Measurements from ENCODE around the gene ONECUT2.

Gene ONECUT2

DNA sequence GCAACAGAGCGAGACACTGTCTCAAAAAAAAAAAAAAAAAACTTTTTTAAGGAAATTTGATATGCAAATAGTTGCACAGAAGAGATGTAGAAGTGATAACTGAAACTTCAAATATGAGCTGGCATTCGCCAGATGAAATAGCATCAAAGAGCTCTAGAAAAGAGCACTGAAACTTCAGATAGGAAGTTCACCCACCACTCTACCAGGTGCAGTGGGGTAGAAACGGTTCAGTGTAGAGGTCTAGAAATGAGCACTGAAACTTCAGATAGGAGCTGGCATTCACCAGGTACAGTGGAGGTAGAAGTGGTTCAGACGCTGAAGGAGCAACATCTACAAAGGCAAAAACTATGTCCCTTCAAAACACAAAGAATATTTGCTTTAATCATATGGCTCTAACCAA lies 9.0 kb upstream of the ONECUT2 start:
- no peak overlapping the region for H3K27ac Mint-ChIP-seq
- no peaks in the 10 kb centered on the region for H3K9me3 Mint-ChIP-seq
- no peaks in the 10 kb centered on the region for H3K36me3 Mint-ChIP-seq (ENCODE audit: insufficient read depth)
- no peak overlapping the region for H3K4me3 Mint-ChIP-seq
- no peak for ATAC-seq (replicated peaks)
- DNase-seq, result no peak
- peaks cover 7 to 9% of the 10 kb centered on the region in 2 donors for H3K4me1 Mint-ChIP-seq (ENCODE audit: low read depth in 2 of 2)
- peaks cover 66 to 75% of the 10 kb centered on the region in 2 donors for H3K27me3 Mint-ChIP-seq

DNA sequence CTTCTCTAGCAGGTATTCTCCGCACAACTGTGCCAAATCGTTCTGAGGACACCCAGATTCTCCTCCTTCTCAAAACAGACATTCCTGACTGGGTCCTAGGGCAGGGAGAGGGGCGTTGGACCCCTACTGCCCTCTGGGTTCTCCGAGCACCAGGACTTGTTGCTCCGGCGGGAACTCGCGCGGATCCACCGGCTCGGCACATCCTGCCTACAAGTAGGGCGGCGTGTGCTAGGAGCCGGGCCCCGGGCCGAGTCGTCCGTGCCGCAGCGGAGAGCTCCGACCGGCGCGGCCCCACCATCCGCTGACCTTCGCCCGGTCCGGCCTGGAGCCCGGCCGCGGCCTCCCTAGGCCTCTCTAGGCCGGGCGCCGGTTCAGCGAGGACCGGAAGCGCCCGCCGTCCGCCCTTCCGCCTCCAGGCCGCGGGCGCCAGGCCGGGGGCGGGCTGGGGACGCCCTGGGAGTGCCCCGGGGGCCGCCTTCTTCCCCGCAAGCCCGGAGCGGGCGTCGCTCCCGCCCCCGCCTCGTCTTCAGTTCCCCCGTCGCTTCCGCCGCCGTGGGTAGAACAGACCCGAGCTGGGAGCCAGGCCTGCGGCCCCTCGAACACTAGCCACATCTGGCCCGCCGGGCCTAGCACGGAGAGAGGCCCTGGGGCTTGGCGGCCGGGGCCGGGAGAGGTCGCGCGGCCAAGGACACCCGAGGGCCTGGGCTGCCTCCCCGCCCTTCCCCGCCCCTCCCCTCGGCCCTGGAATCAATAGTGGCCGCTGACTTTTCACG lies 7.6 kb upstream of the ONECUT2 start:
- peak overlapping the region in 1 of 2 donors; percentile 18 for H3K4me3 Mint-ChIP-seq

DNA sequence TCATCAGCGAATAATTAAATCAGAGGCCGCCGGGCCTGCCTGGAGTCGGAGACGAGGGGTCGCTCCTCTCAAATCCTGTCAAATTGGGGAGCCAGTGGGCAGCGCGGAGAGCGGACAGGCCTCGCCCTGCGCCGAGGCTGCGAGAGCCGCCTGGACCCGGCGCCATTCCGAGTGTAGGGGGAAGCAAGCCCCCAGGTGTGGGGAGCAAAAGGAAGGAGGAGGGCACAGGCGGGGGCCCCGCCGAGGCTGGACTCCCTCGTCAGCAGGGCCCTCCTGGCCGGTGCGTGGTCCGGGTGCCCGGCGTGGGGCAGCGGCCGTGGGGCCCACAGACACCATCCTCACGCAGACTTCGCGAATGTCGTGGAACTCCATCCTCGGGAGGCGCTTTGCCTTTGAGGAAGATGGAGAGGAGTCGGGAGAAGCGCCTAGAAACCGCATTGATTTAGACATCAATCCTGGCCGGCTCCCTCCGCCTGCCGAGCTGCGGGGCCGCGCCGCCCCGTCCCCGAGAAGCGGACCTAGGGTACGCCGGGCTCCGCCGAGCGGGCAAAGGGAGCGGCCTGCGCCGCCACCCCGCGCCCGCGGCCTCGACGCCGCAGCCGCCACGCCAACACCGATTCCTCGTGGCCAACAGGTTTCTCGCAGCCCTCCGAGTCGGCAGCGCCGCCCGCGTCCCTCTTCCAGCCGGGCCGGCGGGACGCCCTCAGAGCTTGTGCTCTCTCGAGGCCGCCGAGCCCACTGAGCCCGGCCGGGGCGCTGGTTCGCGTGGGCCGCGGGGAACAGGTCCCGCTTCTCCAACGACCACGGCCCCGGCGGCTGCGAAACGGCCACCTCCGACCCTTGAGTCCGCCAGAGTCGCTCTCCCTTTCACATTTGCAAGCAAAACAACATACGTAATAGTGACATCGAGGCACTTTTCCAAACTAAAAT lies 6.7 kb upstream of the ONECUT2 start:
- Mint-ChIP-seq H3K9me3 (no peaks in the 10 kb centered on the region), H3K27ac (no peak overlapping the region), H3K27me3 (peaks cover 79 to 85% of the 10 kb centered on the region in 2 donors), H3K36me3 (ENCODE audit: insufficient read depth) (no peaks in the 10 kb centered on the region), H3K4me3 (peak overlapping the region; percentile 15 to 18), H3K4me1 (ENCODE audit: low read depth in 2 of 2) (peaks cover 7 to 9% of the 10 kb centered on the region in 2 donors)
- ATAC-seq (replicated peaks) (no peak), DNase-seq (no peak)

More for the DNA sequence above, 7.6 kb upstream of the ONECUT2 start:
- DNase-seq (no peak), ATAC-seq (replicated peaks) (no peak)
- Mint-ChIP-seq H3K4me1 (ENCODE audit: low read depth in 2 of 2) (peaks cover 7 to 9% of the 10 kb centered on the region in 2 donors), H3K27me3 (peaks cover 76 to 82% of the 10 kb centered on the region in 2 donors), H3K36me3 (ENCODE audit: insufficient read depth) (no peaks in the 10 kb centered on the region), H3K9me3 (no peaks in the 10 kb centered on the region), H3K27ac (no peak overlapping the region)

DNA sequence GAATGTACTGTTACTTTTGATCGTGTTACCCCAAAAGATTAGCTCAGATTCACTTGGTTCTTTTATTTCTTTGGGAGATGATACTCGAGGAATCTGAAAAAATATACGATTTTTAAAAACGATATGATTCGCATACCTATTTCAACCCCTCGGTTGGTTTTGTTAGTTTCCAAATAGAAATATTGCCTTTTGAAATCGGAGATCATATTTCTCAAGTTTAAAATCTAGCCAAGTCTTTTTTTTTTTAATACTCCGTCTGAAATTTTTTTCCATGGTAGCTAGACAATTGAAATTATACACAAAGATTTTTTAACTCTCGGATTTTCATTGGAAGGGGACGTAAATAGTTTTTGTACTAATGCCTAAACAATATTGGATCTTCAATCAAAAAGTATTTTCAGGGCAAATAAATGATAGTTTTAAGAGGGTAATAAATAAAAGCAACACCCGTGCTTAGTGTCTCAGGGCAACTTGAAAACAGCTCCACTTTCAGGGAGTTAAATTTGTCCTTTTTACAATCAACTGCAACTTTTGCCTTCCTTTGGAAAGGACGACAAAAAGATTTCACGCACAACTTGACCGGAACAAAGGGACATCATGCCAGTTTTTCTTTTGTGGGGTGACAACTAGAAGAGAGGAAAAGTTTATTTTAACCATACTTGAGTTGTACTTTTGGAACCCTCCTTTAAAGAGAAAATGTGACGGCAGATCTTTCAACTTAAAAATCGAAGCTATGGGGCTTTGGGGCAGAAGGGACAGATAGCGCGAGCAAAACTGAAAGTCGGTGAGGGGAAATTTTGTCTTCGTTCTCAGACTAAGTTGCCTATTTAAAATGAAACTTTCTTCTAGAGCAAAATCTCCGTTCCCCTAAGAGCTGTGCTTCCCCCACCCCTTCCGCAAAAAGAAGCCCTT lies 5.8 kb upstream of the ONECUT2 start:
- H3K27ac Mint-ChIP-seq, result no peak overlapping the region
- no peak for DNase-seq
- H3K4me3 Mint-ChIP-seq, result peak overlapping the region; percentile 33 to 46
- ATAC-seq (replicated peaks), result no peak
- peaks cover 8 to 15% of the 10 kb centered on the region in 2 donors for H3K4me1 Mint-ChIP-seq (ENCODE audit: low read depth in 2 of 2)
- H3K9me3 Mint-ChIP-seq, result no peaks in the 10 kb centered on the region
- H3K36me3 Mint-ChIP-seq (ENCODE audit: insufficient read depth), result no peaks in the 10 kb centered on the region
- peaks cover 85 to 92% of the 10 kb centered on the region in 2 donors for H3K27me3 Mint-ChIP-seq

DNA sequence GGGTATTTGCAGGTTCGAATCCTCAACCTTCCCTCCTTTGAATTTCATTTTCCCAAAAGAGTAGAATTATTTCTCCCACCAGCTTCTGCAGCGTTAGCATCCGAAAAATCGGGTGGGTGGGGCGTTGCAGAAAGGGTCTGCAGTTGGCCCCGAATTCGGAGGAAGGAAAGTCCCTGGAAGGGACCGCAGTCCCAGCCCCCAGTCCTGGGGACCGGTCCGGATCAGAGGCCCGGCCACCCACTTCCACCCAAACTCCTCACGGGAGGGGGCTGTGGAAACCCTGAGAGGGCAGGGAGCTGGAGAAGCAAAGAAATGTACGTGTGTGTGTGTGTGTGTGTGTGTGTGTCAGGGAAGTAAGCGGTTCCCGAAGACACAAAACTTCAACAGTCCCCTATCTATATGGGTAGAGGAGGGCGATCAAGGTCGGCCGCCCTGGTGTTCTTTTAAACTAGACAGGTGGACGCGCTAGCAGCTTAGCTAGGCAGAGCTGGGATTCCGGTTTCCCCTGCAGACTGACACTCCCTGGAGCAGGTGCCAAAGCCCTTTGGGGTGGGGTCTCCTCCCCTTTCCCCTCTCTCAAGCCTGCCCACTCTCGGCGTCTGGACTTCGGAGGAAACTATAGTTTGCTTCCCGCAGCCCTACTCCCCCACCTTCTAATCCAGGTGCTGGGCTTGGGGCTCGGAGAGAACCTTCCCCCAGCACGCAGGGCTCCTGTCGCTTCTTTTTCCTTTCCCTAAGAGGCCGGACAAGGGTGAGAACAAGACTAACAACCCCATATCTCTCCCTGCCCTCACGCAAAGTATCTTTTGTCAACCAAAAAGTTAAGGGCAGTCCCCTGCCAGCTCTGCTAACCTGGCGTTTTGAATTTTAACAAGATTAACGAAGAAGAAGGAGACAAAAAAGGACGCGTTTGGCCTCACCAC lies 4.8 kb upstream of the ONECUT2 start:
- peak overlapping the region in 1 of 2 donors; percentile 46 for H3K4me3 Mint-ChIP-seq
- no peak for ATAC-seq (replicated peaks)

DNA sequence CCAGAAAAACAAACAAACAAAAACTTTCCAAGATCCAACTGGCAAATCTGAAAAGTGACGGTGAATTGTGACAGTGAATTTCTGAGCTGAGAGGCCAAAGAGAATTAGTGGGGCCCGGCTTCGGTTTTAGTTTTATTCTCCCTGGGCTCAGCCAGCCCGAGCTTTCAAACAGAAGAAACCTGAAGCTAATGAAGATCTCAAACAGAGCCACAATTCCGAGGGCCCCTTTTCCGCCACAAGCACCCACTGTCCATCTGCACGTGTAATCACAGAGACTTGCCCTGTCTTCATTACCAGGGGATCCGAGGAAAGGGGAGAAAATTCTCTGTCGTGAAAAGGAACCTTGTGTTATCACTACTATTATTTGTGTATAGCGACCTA lies 4.2 kb upstream of the ONECUT2 start:
- no peak overlapping the region for H3K4me3 Mint-ChIP-seq
- DNase-seq (no peak), ATAC-seq (replicated peaks) (no peak)
- peaks cover 11 to 19% of the 10 kb centered on the region in 2 donors for H3K4me1 Mint-ChIP-seq (ENCODE audit: low read depth in 2 of 2)
- H3K36me3 Mint-ChIP-seq (ENCODE audit: insufficient read depth), result no peaks in the 10 kb centered on the region
- no peak overlapping the region for H3K27ac Mint-ChIP-seq
- H3K27me3 Mint-ChIP-seq, result peaks cover 73 to 84% of the 10 kb centered on the region in 2 donors
- H3K9me3 Mint-ChIP-seq, result no peaks in the 10 kb centered on the region

More for the DNA sequence above, 4.8 kb upstream of the ONECUT2 start:
- Mint-ChIP-seq H3K9me3 (no peaks in the 10 kb centered on the region), H3K36me3 (ENCODE audit: insufficient read depth) (no peaks in the 10 kb centered on the region), H3K27ac (no peak overlapping the region), H3K27me3 (peaks cover 80 to 87% of the 10 kb centered on the region in 2 donors), H3K4me1 (ENCODE audit: low read depth in 2 of 2) (peaks cover 10 to 19% of the 10 kb centered on the region in 2 donors)
- no peak for DNase-seq

DNA sequence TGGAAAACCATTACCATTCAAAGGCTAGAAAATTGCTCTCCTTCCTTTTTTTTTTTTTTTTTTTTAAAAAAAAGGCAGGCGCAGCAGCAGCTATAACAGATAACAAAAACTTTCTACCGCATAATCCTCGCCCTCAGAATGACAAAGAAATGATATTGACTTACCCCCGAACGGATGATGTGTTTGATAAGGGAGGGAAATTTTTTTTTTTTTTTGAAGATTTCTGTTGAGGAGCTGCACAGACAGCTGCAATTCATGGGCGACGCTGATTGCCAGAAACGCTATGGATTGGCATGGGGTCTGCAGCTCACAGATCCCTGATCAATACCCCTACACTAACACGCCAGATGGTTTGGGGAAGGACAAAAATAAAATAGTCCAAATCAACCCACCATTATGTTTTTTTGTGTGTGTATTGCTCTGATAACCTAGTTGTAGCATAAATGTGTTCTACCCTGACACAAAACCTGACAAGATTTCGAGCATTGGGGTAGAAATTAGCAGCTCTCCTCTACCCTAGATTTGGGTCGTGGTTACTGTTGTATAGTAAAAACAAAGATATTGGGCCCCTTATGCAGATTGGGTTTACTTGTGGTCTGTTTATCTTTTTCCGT lies 3.6 kb upstream of the ONECUT2 start:
- DNase-seq (no peak), ATAC-seq (replicated peaks) (no peak)
- Mint-ChIP-seq H3K4me1 (ENCODE audit: low read depth in 2 of 2) (peaks cover 15 to 19% of the 10 kb centered on the region in 2 donors), H3K27me3 (peaks cover 68 to 84% of the 10 kb centered on the region in 2 donors), H3K9me3 (no peaks in the 10 kb centered on the region), H3K27ac (no peak overlapping the region), H3K36me3 (ENCODE audit: insufficient read depth) (no peaks in the 10 kb centered on the region), H3K4me3 (no peak overlapping the region)

DNA sequence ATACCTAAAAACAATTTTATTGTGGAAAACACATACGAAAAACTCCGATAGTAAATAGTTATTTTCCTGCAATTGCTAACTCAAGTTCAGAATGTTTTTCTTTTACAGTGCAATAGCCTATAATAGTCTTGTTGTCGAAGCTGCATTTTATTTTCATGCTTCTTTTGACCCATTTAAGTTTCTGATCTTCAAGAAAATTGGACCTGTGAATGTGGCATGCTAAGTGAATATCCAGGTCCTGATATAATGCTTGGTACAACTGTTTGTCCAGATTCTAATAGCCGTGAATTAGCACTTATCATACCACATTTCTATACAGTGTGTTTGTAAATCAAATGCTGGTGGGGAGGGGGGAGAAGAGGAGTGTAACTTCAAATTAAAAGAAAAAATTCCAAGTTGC lies 3.0 kb upstream of the ONECUT2 start:
- Mint-ChIP-seq H3K4me3 (no peak overlapping the region), H3K36me3 (ENCODE audit: insufficient read depth) (no peaks in the 10 kb centered on the region), H3K9me3 (no peaks in the 10 kb centered on the region), H3K27me3 (peaks cover 68 to 84% of the 10 kb centered on the region in 2 donors), H3K4me1 (ENCODE audit: low read depth in 2 of 2) (peaks cover 15 to 24% of the 10 kb centered on the region in 2 donors), H3K27ac (no peak overlapping the region)
- ATAC-seq (replicated peaks) (no peak), DNase-seq (no peak)

DNA sequence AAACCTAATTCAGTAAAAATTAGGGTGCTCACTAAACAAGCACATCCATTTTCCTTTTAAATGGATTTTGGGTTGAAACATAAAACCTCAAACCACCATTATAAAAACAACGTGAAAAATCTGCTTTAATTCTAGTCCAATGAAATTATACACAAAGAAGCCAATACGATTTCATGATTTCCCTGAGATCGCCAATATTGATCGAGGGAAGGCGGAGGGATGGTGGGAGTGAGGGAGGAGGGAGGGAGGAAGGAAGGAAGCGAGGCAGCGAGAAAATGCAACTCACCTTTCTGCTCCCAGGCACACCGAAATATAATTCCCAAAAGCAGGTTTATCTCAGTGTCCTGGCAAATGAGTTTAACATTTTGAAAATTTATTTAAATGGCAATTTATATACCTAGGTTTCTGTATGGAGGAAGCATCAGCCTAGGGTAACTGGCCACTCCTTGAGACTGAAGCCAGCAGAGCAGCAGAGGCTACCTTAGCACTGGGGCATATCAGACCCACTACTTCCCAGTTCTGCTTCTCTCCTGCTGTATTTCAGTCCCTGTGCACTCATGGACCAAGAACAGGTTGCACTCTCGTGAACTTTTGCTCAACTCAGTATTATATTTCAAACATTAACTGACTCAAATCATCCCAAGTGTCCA lies 2.3 kb upstream of the ONECUT2 start:
- ATAC-seq (replicated peaks) (no peak), DNase-seq (no peak)
- H3K9me3 Mint-ChIP-seq, result no peaks in the 10 kb centered on the region
- H3K27me3 Mint-ChIP-seq, result peaks cover 72 to 87% of the 10 kb centered on the region in 2 donors
- H3K4me3 Mint-ChIP-seq, result no peak overlapping the region
- H3K36me3 Mint-ChIP-seq (ENCODE audit: insufficient read depth), result no peaks in the 10 kb centered on the region
- H3K27ac Mint-ChIP-seq, result no peak overlapping the region
- H3K4me1 Mint-ChIP-seq (ENCODE audit: low read depth in 2 of 2), result peaks cover 19 to 26% of the 10 kb centered on the region in 2 donors

DNA sequence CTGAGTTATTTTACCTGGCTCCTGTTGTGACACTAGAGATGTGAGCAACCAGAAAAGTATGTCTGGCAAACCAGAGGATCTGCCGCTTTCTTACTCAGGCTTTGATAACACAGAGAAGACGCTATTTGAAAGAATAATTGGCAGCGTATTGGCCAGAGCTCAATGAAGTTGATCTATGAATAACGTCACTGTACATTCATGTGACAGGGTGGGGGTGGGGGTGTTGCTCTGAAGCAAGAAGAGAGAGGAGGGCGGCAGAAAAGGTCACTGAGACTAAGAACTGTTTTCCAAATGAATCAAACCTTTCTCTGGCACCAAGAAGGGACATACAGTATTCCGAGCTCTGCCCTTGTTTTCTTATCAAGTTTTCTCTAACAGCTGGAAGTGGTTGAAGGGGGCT lies 1.7 kb upstream of the ONECUT2 start:
- Mint-ChIP-seq H3K36me3 (ENCODE audit: insufficient read depth) (no peaks in the 10 kb centered on the region), H3K4me1 (ENCODE audit: low read depth in 2 of 2) (peaks cover 20 to 27% of the 10 kb centered on the region in 2 donors), H3K27ac (no peak overlapping the region), H3K27me3 (peaks cover 78 to 90% of the 10 kb centered on the region in 2 donors), H3K4me3 (no peak overlapping the region), H3K9me3 (no peaks in the 10 kb centered on the region)
- DNase-seq (no peak), ATAC-seq (replicated peaks) (no peak)

DNA sequence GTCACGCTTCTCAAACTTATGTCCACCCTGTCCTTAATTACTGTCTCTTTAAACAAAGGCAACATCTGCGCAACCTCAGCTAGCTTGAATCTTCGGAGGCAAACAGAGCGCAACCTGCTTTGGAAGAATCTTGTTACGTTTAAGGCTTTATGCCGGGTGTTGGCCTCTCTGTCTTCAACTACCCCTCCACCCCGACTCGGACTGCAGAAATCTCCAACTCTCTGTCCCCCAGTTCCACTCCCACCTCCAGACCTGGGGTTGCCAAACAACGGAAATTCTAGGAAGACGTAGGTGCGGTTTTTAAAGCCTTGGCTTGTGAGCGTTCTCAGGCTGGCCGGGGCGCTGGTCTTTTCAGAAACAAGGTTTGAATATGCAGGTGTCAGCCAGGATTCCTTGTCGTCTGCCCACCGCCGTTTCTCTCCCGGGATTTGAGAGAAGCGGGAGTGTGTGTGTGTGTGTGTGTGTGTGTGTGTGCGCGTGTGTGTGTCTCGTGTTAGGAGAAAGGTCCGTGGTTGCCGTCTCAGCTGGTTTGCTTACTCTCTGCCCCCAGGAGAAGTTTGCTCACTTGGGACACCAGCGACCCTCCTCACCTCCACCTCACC lies 1.1 kb upstream of the ONECUT2 start:
- DNase-seq, result no peak
- no peak for ATAC-seq (replicated peaks)
- peaks cover 80 to 92% of the 10 kb centered on the region in 2 donors for H3K27me3 Mint-ChIP-seq
- no peak overlapping the region for H3K4me3 Mint-ChIP-seq
- no peaks in the 10 kb centered on the region for H3K36me3 Mint-ChIP-seq (ENCODE audit: insufficient read depth)
- H3K9me3 Mint-ChIP-seq, result no peaks in the 10 kb centered on the region
- peaks cover 21 to 29% of the 10 kb centered on the region in 2 donors for H3K4me1 Mint-ChIP-seq (ENCODE audit: low read depth in 2 of 2)
- no peak overlapping the region for H3K27ac Mint-ChIP-seq

All from effector memory CD8-positive, alpha-beta T cell (primary cell).